Measurements from ENCODE around the gene CDH22.

CDH22 gene

DNA sequence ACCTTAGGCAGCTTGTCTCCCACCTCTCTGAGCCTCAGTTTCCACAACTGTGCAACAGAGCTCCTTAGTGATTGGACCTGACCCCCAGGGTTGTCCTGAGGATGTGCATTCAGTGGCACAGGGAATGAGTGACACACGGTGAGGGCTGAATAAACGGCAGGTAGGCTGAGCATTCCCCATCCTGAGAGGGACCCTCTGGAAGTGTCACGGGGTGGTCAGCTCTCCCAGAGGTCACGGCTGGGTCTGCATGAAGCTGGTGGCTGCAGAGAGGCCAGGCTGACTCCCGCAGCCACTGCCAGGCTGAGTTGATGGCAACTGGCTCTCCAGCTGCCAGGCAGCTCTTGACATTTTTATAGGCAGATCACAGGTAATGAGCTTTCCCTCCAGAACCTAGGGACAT lies 147.6 kb downstream of the CDH22 start:
- no peak for DNase-seq

DNA sequence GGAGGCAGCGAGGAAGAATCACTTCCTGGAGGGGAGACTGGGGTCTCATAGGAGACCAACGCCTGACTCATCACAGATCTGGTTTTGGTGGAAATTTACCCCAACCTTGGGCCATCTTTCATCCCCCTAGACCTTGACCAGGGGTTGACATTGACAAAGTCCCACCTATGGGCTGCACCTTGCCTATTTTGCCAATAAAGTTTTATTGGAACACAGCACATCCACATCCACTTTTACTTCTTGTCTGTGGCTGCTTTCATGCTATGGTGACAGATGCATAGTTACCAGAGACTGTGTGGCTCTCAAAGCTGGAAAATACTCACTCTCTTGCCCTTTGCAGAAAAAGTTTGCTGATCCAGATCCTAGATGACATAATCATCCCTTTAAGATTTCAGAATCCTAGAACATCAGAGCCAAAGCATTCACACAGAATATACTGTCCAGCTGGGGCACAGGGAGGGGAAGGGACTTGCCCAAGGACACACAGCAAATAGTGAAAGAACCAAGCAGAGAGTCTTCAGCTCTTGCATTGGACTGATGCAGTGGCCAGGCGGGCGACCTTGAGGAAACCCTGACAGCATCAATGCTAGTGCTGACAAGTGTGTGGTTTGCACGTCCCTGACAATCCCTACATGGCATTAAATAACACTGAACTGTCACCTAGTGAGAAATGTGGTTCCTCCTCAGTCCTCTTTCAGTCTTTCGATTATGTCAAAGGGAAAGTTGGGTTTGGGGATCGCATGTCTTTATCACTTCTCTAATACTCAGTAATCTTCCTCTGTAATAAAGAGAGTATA lies 149.0 kb downstream of the CDH22 start:
- no peak for DNase-seq

DNA sequence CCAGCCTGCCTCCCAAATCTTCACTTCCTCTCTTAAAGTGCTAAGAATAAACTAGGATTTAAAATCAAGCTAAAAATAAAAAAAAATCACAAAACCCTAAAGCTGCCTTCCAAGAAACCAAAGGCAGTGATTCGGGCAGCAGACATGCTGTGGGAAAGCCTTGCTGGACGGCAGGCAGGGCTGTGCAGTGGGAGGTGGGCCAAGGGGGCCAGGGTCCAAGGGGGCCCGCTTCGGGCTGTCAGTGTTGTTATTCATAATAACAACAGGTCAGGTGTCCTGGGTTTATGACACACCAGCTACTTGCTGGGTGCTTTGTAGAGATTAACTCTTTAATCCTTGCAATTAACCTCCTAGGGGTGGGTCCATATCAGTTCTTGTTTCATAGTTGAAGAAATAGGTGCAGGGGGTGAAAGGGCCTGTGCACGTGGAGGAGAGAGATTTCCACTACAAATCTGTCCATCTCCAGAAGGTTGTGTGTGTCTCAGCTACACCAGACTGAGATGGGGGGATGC lies 149.8 kb downstream of the CDH22 start:
- no peak for DNase-seq

DNA sequence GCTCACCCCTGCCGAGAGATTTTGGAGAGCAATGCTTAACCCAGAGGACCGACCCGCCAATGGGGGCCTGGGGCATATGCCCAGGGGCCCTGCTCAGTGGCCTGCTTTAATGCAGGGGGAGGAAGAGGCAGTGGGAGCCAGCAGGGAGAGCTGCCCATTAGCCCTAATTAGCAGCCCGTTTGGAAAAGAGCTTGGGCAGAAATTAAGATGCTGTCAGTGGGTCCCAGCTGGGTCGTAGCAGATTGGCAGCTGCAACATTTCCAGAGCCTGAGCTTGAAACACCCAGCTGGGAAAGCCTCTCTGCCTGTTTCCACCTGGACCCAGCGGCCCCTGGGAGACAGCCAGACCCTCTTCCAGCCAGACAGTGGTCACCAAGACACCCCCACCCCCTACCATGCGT lies 150.7 kb downstream of the CDH22 start:
- DNase-seq = no peak

DNA sequence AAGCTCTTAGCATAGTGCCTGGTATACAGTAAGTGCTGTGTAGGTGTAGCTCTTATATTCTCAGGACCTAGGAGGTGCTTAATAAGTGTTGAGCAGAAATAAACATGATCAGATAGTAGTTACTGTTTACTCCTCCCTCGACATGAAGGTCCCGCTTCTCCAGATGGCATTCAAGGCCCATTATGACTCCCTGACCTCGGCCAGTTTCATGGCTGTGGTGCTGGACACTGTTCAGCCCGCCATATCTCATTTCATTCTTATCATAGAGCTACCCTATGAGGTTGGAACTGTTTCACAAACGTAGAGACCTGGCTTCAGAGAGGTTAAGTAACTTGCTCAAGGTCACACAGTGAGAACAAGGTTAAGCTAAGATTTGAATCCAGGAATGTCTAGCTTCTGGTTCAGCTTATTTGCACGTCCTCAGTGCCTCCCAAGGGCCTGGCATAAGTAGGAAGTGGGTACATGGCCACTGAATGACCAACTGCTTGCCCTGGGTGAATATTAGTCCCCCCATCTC lies 151.2 kb downstream of the CDH22 start:
- no peak for DNase-seq

DNA sequence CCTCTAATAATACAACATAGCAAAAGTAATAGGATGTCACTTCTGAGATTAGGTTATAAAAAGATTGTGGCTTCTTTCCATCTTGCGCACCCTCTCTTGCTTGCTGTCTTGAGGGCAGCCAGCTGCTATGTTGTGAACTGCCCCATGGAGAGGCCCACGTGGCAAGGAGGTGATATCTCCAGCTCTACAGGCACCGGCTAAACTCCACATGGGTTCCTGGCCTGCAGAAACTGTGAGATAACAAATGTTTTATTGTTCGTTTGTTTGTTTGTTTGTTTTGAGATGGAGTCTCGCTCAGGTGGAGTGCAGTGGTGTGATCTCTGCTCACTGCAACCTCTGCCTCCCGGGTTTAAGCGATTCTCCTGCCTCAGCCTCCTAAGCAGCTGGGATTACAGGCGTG lies 152.2 kb downstream of the CDH22 start:
- DNase-seq = no peak

DNA sequence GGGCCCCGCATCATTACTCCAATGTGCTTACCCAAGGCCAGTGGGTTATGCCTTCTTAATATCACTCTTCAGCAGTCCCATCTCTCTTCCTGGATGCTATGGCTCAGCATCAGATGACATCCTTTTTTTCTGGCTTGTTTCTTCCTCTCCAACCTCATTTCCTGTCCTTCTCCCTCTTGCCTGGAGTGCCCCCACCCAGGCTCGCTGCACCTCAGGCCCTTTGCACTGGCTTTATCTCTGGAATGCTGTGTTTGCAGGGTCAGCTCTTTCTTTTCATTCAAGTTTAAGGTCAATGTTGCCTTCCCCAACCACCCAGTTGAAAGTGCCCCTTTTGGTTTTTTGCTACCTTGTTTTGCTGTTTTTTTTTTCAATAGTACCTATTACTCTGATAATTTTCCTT lies 153.5 kb downstream of the CDH22 start:
- DNase-seq = no peak

DNA sequence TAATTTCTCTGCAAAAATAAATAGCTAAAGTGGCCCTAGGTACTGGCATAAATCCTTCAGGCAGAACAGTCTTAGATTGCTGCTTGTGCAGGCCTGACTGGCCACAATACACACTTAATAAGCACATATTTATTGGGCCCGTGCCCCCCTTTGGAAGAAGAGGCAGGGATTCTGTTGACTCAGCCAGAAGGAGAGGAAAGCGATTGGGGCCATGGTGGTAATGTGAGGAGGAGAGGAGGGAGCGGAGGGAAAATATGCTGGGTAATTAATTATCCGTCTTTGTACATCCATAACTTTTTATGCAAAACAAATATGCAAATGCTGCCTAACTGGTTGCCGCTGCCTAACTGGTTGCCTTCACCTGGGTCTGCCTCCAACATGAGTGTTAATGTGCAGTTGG lies 154.0 kb downstream of the CDH22 start:
- no peak for DNase-seq

DNA sequence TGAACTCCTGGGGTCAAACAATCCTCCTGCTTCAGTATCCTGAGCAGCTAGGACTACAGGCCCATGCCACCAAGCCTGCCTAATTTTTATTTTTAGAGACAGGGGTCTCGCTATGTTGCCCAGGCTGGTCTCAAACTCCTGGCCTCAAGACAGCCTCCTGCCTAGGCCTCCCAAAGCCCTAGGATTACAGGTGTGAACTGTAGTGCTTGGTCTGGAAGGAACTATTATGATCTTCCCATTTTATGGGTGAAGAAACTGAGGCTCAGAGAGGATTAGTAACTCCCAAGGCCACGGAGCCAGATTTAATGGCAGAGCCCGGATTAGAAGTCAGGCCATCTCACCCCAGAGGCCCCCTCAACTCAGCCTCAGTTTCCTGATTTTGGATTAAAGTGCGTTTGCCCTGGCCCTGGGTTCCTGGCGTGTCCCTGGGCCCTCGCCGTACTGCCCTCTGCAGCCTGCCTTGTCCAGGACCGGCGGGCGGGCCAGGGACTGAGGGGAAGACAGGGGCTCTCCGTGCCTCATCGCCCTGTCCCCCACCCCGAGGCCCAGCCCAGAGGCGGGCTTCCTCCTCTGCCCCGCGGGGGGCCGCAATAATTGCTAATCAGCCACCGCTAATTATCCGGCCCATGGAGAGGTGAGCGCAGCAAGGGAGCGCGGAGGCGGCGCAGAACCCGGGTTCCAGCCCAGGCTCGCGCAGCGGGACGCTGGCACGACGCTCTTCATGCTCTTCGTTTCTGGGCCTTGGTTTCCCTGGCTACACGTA lies 155.3 kb downstream of the CDH22 start:
- DNase-seq = no peak

DNA sequence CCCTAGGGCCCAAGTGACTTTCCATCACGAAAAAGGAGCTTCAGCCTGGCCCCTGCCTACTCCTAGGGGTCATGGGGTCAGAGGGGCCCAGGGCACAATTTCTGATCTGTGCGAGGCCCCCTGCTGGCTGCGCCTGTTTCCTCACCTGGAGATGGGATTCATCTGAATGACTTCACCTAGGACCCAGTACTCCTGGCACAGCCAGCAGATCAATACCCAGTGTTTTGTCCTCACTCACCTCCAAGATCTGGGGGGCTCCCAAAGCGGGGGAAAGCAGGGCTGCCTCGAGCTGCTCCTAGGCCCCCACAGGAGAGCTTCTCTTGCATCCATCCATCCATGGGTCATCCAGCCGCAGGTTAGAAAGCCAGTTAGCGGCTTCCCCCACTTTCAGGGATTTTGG lies 156.4 kb downstream of the CDH22 start:
- no peak for DNase-seq

DNA sequence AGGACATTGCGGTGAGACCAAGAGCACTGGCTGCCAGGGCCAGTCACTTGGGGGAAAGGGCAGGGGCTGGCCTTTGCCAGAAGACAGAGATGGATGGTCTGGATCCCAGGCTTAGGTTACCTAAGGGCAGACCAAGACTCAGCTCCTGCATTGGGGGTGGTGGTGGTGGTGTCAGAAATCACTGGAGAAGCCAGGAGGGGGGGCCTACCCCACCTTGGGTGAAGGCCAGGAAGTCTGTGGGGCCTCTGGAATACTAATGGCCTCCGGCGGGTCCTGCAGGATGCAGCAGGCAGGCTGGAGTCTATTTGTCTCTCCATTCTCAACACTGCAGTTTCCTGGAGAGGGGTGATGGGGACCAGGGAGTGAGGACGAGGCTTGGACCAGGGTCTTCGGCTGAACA lies 157.4 kb downstream of the CDH22 start:
- no peak for DNase-seq

DNA sequence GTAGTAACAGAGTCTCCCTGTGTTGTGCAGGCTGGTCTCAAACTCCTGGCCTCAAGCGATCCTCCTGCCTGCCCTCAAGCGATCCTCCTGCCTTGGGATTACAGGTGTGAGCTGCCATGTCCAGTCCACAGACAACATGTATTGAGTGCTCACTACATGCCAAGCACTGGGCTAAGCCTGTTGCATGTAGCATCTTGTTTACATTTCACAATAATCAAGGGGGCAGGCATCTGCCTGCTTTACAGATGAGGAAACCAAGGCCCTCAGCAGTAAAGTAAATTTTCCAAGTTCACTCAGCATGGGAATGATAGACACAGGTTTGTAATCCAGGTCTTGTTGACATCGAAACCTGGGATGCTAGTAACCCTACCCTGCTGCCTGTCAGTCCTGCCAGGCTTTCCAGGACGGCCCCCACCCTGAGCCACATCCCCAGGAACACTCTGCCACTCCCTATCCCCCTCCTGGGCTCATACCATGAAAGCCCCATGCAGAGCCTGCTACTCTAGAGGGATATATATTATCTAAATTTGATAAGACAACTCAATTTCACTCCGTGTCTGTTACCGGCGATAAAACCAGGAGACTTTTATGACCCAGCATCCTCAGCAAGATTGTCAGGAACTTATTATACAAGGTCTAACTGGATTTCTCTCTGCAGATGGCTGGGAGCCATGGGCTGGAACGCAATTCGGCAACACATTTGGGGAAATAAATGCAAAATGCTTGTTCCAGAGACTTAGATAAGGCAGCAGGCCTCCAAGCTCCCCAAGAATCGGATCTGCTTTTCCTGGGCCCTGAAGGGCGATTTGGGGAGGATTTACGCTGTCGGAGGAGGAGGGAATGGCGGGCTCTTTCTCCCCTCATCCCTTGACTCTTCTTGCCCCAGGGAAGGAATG lies 159.7 kb downstream of the CDH22 start:
- DNase-seq = no peak

DNA sequence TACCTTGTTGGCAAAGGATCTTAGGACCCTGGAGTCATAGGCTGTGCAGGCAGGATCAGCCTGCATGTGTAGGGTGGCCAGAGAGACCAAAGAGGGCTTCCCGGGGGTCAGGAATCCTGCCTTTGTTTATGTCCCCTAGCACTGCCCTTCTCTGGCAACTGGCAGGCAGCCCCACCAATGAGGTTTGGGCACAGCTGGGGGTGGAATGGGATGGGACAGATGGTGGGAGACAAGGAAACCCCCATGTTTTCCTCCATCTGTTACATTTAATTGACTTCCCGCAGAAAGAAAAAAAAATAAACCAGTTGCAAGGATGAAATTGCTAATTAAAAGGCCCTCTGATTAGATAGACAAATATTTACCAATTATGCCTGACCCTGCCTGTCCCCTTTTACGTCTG lies 162.6 kb downstream of the CDH22 start:
- DNase-seq = no peak

DNA sequence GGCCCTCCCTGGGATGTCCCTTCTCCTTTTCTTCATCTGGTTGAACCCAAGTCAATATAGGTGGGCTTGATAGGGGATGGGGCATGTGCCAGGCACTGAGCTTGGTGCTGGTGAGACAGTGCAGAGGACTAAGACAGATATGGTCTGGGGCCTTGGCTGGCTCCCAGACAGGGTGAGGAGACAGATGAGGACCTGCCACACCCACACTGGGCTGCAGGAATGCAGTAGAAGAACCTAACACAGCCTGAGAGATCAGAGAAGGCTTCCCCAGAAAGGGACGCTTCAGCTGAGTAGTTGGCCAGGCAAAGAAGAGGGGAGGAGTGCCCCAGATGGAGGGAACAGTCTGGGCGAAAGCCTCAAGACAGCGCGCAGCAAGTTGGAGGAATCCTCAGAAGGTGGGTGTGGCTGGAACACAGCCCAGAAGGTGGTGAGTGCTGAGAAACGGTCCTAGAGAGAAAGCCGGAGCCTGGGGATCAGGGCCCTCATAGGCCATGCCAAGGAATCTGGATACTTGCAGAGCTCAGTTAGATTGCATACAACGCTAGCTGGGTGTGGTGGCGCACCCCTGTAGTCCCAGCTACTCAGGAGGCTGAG lies 163.8 kb downstream of the CDH22 start:
- no peak for DNase-seq

DNA sequence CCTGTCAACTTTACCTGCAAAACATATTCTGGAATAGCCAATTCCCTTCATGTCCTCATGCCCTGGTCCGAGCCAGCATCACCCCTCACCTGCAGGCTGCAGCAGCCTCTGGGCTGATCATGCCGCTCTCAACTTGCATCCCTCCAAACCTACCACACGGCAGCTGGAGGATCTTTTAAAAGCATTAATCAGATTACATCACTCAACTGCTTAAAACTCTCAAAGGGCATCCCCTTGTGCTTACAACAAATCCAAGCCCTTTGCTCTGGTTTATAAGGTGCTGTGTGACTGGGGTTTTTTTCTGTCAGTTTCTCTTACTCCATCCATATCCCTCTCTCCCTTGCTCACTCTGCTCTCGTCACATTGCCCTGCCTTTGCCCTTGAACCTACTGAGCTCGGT lies 166.2 kb downstream of the CDH22 start:
- DNase-seq = no peak

DNA sequence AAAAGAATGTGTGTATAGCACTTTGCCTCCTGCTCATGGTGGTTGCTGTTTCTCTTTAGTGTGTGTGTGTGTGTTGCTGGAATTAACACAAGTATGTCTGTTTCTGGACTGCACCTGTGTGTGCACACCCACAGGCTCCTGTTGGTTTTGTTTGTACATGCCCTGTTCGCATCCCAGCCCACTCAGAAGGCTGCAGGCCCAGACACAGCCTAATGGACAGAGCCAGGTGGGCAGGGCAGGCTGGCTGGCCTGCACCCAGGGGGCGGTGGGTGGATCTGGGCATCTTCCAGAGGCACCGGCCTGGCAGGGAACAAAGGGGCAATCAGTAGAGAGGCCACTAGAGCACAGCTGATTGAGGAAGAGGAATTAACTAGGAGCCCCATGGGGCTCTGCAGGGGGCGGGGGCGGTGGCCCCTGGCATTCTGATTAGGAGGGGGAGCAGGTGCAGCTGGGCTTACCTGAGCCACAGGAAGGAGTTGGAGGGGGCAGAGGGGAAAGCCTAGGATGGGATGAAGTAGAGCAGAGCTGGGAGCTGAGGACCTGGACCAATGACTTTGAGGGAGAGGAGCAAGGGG lies 168.3 kb downstream of the CDH22 start:
- no peak for DNase-seq

DNA sequence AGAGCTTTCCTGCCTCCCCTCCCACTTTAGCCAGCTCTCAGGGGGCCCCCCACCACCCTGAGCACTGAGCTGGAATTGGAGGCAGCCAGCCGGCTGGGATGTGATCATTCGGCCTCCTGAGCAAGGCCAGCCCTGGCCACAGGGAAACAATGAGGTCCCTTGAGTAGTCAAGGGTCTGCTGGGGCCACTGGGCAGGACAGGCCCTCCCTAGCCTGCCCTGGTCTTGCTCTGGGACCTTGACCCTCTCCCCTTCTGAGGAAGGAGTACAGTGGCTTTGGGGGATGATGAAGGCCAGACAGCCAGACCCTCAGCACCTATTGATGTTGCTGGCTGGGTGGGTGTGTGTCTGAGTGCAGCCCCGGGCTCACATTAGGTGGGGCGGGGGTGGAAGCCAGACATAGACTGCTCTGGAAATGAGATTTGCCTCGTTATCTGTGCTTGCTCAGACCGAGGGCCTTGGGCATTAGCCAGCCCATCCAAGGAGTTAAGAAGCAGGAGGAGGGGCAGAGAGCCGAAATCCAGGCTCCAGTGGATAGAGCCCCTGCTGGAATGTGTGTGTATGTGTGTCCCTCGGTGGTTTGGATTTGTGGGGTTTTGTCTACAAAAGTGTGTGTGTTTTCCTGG lies 168.9 kb downstream of the CDH22 start:
- no peak for DNase-seq

DNA sequence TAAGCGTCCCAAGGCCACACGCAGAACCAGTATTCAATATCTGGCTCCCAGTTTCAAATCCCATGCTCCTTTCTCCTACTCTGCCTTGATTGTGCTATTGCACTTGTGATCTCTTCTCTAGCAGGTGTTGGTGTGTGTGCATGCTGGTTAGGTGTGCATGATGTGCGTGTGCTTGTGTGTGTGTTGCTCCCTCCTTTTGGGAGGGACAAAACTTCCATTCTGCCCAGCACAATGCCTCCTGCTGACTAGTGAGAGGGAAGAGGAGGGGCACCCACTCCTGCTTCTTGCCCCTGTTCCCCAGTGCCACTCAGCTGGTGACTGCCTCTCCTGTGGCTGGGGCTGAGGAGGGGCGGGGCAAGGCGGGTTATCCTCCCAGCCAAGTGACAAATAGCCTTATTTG lies 170.5 kb downstream of the CDH22 start:
- no peak for DNase-seq

DNA sequence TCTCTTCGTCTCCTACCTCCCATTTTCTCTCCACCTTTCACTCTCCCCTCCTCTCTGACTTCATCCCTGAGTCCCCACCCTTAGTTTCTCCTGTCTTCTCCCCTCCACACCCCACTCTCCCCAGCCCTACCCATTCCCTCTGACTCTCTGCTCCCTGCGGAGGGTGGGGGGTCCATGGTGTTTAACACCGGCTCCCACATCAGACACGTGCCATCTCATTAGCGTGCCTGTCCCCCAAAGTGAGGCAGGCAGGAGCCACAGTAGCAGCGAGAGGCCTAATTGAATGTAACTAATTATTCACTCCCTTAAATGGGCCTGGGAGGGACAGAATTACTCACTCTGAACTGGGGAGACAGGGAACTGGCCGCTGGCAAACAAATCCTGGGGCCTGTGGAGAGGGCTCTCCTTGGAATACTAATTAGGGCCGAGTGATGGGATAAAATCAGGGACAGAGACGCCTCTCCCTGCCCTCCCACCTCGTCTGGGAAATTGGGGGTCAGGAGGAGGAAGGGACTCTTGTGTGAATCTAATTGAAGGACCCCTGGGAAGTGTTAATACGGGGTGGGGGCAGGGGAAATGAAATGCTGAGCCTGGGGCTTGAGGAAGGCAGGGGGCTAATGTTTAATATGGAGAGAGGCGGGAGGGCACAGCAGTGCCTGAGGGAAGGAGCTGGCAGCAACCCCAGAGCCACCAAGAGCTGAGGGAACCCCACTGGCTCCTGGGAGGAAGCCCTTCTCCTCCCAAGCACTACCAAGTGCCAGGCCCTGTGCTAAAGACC lies 172.3 kb downstream of the CDH22 start:
- DNase-seq = no peak

DNA sequence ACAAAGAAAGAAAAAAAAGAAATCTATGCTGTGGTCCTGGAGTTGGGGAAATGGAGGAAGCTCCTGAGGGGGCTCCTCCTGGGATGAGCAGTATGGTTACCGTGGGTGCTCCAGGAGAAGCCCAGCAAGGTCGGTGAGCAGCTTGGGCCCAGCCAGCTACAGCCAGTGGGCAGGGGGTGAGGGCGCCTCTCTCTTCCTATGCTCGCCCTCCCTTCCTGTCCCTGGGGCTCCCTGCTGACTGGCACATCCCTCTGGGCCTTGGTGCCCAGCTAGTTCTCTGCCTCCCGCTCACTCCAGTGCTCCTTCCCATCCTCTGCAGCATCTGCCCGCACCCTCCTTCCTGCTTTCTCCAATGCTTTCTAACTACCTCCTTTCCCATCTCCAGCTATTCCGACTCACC lies 173.6 kb downstream of the CDH22 start:
- DNase-seq = no peak
